NT2/D1 (cell line): ENCODE data around the gene LYSMD4.

ENCODE experiments used
- YY1 ChIP-seq: IDR thresholded peaks from 2 replicates; pipeline ENCODE4 v1.6.1; 2011; ENCODE audit not compliant: insufficient read length, insufficient read depth
- ZNF274 ChIP-seq: IDR thresholded peaks from 2 replicates; pipeline ENCODE4 v1.6.1; 2011; ENCODE audit warnings: mild to moderate bottlenecking, low read depth, low read length

GRCh38 chr15:99749386-99749785 is 16.1 kb upstream of the LYSMD4 start:
- TF ChIP-seq ZNF274 (no peak), YY1 (no peak)
